Omental fat pad (tissue), 4 donors: Measurements from ENCODE around the gene EXT2. TPM values are rescaled to one million over a fixed set of nuclear protein-coding genes. Genes with fewer than 3 reads are reported as not detected.

Source experiments
- ATAC-seq: fragments of 150-250 bp; one replicate; pipeline ENCODE4 v1.9.1; 2016; ENCODE audit warnings: mild to moderate bottlenecking, moderate library complexity; ENCODE audit not compliant: low FRiP score
- DNase-seq: peaks from one replicate; pipeline ENCODE4 v3.0.0-alpha.2; 2019; ENCODE audit warnings: low spot score
- CTCF ChIP-seq, 3 donors: fragments of 450-650 bp; IDR thresholded peaks; one replicate each; pipeline ENCODE4 v1.5.1; 2016 to 2017; ENCODE audit warnings: antibody characterized with exemption in 3 of 3, mild to moderate bottlenecking in 3 of 3, moderate library complexity in 2 of 3
- total RNA-seq, 4 donors: library from RNA; depleted of rRNA; stranded (reverse); fragments of >200 nt; gene quantifications; one replicate each; pipeline ENCODE4 v1.1.0, GENCODE V29; 2016

Gene EXT2
- total RNA-seq, 4 donors from 2014 or later = 60.5 to 91.0 (median 76.1) TPM

- DNase-seq (no peak), ATAC-seq (no peak)
- no peak for TF ChIP-seq CTCF (IDR thresholded peaks at IDR 0.05)
Measured at GRCh38 chr11:44176546-44177213, 81.2 kb downstream of the EXT2 start.

- no peak for DNase-seq
- no peak for ATAC-seq
- no peak for TF ChIP-seq CTCF (IDR thresholded peaks at IDR 0.05)
Measured at GRCh38 chr11:44177905-44178304, 82.4 kb downstream of the EXT2 start.

GRCh38 chr11:44178381-44178780 is 82.9 kb downstream of the EXT2 start:
- ATAC-seq (no peak), DNase-seq (no peak)
- TF ChIP-seq CTCF (IDR thresholded peaks at IDR 0.05) = no peak

- no peak for ATAC-seq
- no peak for TF ChIP-seq CTCF (IDR thresholded peaks at IDR 0.05)
- DNase-seq = no peak
Measured at GRCh38 chr11:44179173-44179572, 83.7 kb downstream of the EXT2 start.

GRCh38 chr11:44180107-44180506 is 84.6 kb downstream of the EXT2 start:
- ATAC-seq = no peak
- TF ChIP-seq CTCF (IDR thresholded peaks at IDR 0.05) = no peak

GRCh38 chr11:44185522-44185921 is 90.0 kb downstream of the EXT2 start:
- TF ChIP-seq CTCF (IDR thresholded peaks at IDR 0.05) = no peak

More at GRCh38 chr11:44180107-44180506, 84.6 kb downstream of the EXT2 start:
- no peak for DNase-seq

GRCh38 chr11:44186321-44186930 is 90.9 kb downstream of the EXT2 start:
- ATAC-seq (no peak), DNase-seq (no peak)
- TF ChIP-seq CTCF (IDR thresholded peaks at IDR 0.05) = no peak

More at GRCh38 chr11:44185522-44185921, 90.0 kb downstream of the EXT2 start:
- DNase-seq (no peak), ATAC-seq (no peak)
